HCT116 (cell line): ENCODE data around the gene GRIP1. TPM values are rescaled to one million over a fixed set of nuclear protein-coding genes. Genes with fewer than 3 reads are reported as not detected.

Experiments
- ATAC-seq: fragments of 200-7000 bp; cut with Tn5 transposase; 2 replicates; pipeline ENCODE4 v1.9.1; 2020; ENCODE audit warnings: mild to moderate bottlenecking, moderate library complexity
- BruUV-seq: library from RNA; stranded (reverse); fragments of 400-500 nt; replicated peaks from 2 replicates; lab custom pipeline; 2021; lab: Mats Ljungman, UMichigan
- CTCF ChIA-PET: fragments of 300-600 bp; sonication (Branson Sonifier 250); formaldehyde crosslinking; loops from one replicate; lab custom pipeline; 2021; ENCODE audit warnings: antibody characterized with exemption; lab: Charles Lee
- POLR2A ChIA-PET: fragments of 300-600, 350-600 bp; sonication (Branson Sonifier 250); formaldehyde crosslinking; loops from one replicate; lab custom pipeline; 2021; ENCODE audit warnings: antibody characterized with exemption; lab: Charles Lee
- RAD21 ChIA-PET, 2 experiments: fragments of 300-600 bp; sonication (Branson Sonifier 250); formaldehyde crosslinking; loops; one replicate each; lab custom pipeline; 2023; ENCODE audit warnings: low total read pairs in 2 of 2; ENCODE audit not compliant: uncharacterized antibody in 2 of 2, unreplicated experiment in 2 of 2, low non-redundant PET in 1 of 2; lab: Charles Lee
- DNase-seq: peaks from one replicate; pipeline ENCODE4 v3.0.0-alpha.2; 2010; ENCODE audit warnings: low read depth, low spot score
- H2AFZ ChIP-seq: fragments of 200-600 bp; shearing (Covaris generic), sonication (generic); 2 replicates; pipeline ENCODE4 v1.6.1; 2017; ENCODE audit warnings: low read depth, mixed run types, mixed read lengths, antibody characterized with exemption, low read length; ENCODE audit not compliant: poor library complexity, severe bottlenecking
- H3K27ac ChIP-seq: 2 replicates; pipeline ENCODE4 v1.5.1; 2012; ENCODE audit warnings: low read depth, low read length
- H3K27me3 ChIP-seq: fragments of 200-600 bp; sonication (generic); 2 replicates; pipeline ENCODE4 v1.6.1; 2016; ENCODE audit warnings: mixed run types, low read length, mixed read lengths; ENCODE audit not compliant: insufficient read depth
- H3K36me3 ChIP-seq, 2 experiments: fragments of 200-500 bp in 1 of 2; fragments of 200-600 bp in 1 of 2; sonication (Bioruptor generic) in 1 of 2; sonication (generic) in 1 of 2; 2 replicates each; pipeline versions ENCODE4 v1.5.1 to v1.6.1; 2014 to 2016; ENCODE audit warnings: low read length in 2 of 2, inconsistent platforms in 1 of 2, mixed read lengths in 1 of 2, mixed run types in 1 of 2; ENCODE audit not compliant: insufficient read depth in 2 of 2, control insufficient read depth in 1 of 2
- H3K4me1 ChIP-seq, 2 experiments: fragments of 200-600 bp in 1 of 2; sonication (generic) in 1 of 2; 2 replicates each; pipeline versions ENCODE4 v1.5.1 to v1.6.1; 2012 to 2017; ENCODE audit warnings: low read length in 2 of 2, inconsistent platforms in 1 of 2, mild to moderate bottlenecking in 1 of 2, mixed read lengths in 1 of 2, mixed run types in 1 of 2, moderate library complexity in 1 of 2; ENCODE audit not compliant: insufficient read depth in 2 of 2, control insufficient read depth in 1 of 2
- H3K4me2 ChIP-seq: fragments of 200-600 bp; sonication (generic); 2 replicates; pipeline ENCODE4 v1.6.1; 2017; ENCODE audit warnings: mixed run types, low read length, mixed read lengths
- H3K4me3 ChIP-seq, 2 experiments: fragments of 200-600 bp in 1 of 2; sonication (generic) in 1 of 2; replicated peaks in 1 of 2; 2 replicates each; pipeline ENCODE4 v1.5.1; 2011 to 2016; ENCODE audit warnings: low read length in 2 of 2, control low read depth in 1 of 2, low read depth in 1 of 2, mild to moderate bottlenecking in 1 of 2, mixed read lengths in 1 of 2, mixed run types in 1 of 2
- H3K79me2 ChIP-seq: fragments of 200-600 bp; sonication (generic); 2 replicates; pipeline ENCODE4 v1.6.1; 2017; ENCODE audit warnings: mild to moderate bottlenecking, mixed run types, low read length, moderate library complexity, mixed read lengths; ENCODE audit not compliant: insufficient read depth
- H3K9ac ChIP-seq: fragments of 200-600 bp; sonication (generic); 2 replicates; pipeline ENCODE4 v1.6.1; 2016; ENCODE audit warnings: low read length, mixed read lengths
- H3K9me2 ChIP-seq: fragments of 200-600 bp; sonication (generic), shearing (Covaris generic); 2 replicates; pipeline ENCODE4 v1.6.1; 2017; ENCODE audit warnings: mixed run types, mild to moderate bottlenecking, moderate library complexity; ENCODE audit not compliant: insufficient read depth
- H3K9me3 ChIP-seq, 2 experiments: fragments of 200-500 bp in 1 of 2; fragments of 200-600 bp in 1 of 2; sonication (Bioruptor generic) in 1 of 2; sonication (generic) in 1 of 2; 2 replicates each; pipeline ENCODE4 v1.6.1; 2014 to 2017; ENCODE audit warnings: low read length in 2 of 2, mixed read lengths in 2 of 2, inconsistent platforms in 1 of 2, low read depth in 1 of 2, mild to moderate bottlenecking in 1 of 2, mixed run types in 1 of 2, moderate library complexity in 1 of 2; ENCODE audit not compliant: control insufficient read depth in 1 of 2, insufficient read depth in 1 of 2
- H4K20me1 ChIP-seq: fragments of 200-600 bp; sonication (generic), shearing (Covaris generic); 2 replicates; pipeline ENCODE4 v1.6.1; 2017; ENCODE audit warnings: mixed run types, mild to moderate bottlenecking, moderate library complexity; ENCODE audit not compliant: insufficient read depth
- CBX3 ChIP-seq: IDR thresholded peaks from 2 replicates; pipeline ENCODE4 v1.6.1; 2012; ENCODE audit warnings: low read depth
- CTCF ChIP-seq, 3 experiments: fragments of 200-600 bp in 1 of 3; sonication (generic) in 1 of 3; IDR thresholded peaks in 2 of 3; conservative IDR thresholded peaks in 1 of 3; 2 replicates each; pipeline ENCODE4 v1.5.1; 2012 to 2017; ENCODE audit warnings: low read depth in 2 of 3, low read length in 2 of 3, antibody characterized with exemption in 1 of 3, borderline replicate concordance in 1 of 3, control low read depth in 1 of 3, mild to moderate bottlenecking in 1 of 3, mixed read lengths in 1 of 3, mixed run types in 1 of 3, moderate library complexity in 1 of 3; ENCODE audit not compliant: insufficient read depth in 1 of 3
- EGR1 ChIP-seq: IDR thresholded peaks from 2 replicates; pipeline ENCODE4 v1.6.1; 2012; ENCODE audit warnings: low read depth
- EZH2 ChIP-seq: fragments of 200-600 bp; sonication (generic); IDR thresholded peaks from 2 replicates; pipeline ENCODE4 v1.6.1; 2017; ENCODE audit warnings: antibody characterized with exemption, mixed run types
- JUND ChIP-seq: IDR thresholded peaks from 2 replicates; pipeline ENCODE4 v1.6.1; 2012
- MAX ChIP-seq: IDR thresholded peaks from 2 replicates; pipeline ENCODE4 v1.6.1; 2012
- POLR2A ChIP-seq: IDR thresholded peaks from 2 replicates; pipeline ENCODE4 v1.7.0; 2011; ENCODE audit warnings: borderline replicate concordance; ENCODE audit not compliant: insufficient read depth, insufficient read length; ENCODE audit errors: extremely low read depth
- POLR2AphosphoS5 ChIP-seq: IDR thresholded peaks from 2 replicates; pipeline ENCODE4 v1.6.1; 2011; ENCODE audit warnings: mild to moderate bottlenecking, low read depth, low read length, moderate library complexity
- RAD21 ChIP-seq: IDR thresholded peaks from 2 replicates; pipeline ENCODE4 v1.6.1; 2012; ENCODE audit warnings: low read depth, mild to moderate bottlenecking
- SIN3A ChIP-seq: IDR thresholded peaks from 2 replicates; pipeline ENCODE4 v1.6.1; 2012; ENCODE audit warnings: low read depth
- SP1 ChIP-seq: IDR thresholded peaks from 2 replicates; pipeline ENCODE4 v1.6.1; 2012; ENCODE audit warnings: low read depth
- SRF ChIP-seq: IDR thresholded peaks from 2 replicates; pipeline ENCODE4 v1.6.1; 2012; ENCODE audit warnings: low read depth
- intact Hi-C: fragments of 100-400 bp; cut with micrococcal nuclease; formaldehyde crosslinking; loops from 2 replicates; pipeline ENCODE4 v1.10.0; 2022
- total RNA-seq: library from RNA; stranded (reverse); gene quantifications from one replicate; pipeline ENCODE4 v1.2.1, GENCODE V29; 2021; ENCODE audit not compliant: unreplicated experiment
- TF ChIP-seq, protein P1 (sequence below): IDR thresholded peaks from 2 replicates; pipeline ENCODE4 v1.6.1; 2012
- TF ChIP-seq, protein P2 (sequence below): IDR thresholded peaks from 2 replicates; pipeline ENCODE4 v1.6.1; 2012; ENCODE audit warnings: low read depth

The GRIP1 gene
- total RNA-seq, 1 experiment from 2014 or later, result not detected

DNA sequence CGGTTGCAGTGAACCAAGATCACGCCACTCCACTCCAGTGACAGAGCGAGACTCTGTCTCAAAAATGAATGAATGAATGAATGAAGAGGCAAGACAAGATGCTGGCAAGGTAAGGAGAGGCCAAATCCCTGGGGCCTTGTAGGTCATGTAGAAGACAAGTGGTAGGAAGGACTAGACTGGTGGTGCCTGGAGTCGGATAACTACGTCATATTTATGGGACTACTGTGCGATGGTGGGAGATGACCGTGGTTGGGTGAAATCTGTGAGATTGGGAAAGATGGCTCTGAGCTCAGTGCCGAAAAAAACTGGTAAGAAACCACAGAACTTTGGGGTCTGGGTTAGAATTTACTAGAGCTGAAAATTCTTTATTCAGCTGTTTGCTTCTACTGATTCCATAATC, 326.0 kb downstream of the GRIP1 start:
- DNase-seq, result no peak
- Histone ChIP-seq H3K79me2 (no peaks in the 10 kb centered on the region), H4K20me1 (no peaks in the 10 kb centered on the region), H3K4me2 (no peak overlapping the region), H3K9me2 (no peaks in the 10 kb centered on the region), H2AFZ (no peak overlapping the region), H3K36me3 (no peaks in the 10 kb centered on the region), H3K9me3 (no peaks in the 10 kb centered on the region), H3K4me3 (no peak overlapping the region), H3K27ac (no peak overlapping the region), H3K9ac (no peak overlapping the region), H3K4me1 (no peaks in the 10 kb centered on the region), H3K27me3 (no peaks in the 10 kb centered on the region)
- ChIA-PET RAD21 (no interaction called here), CTCF (interaction anchor here (0.6 to 1.8 kb wide), 9 partner anchors 9 to 356 kb away, joined by 3 to 8 read pairs (median 4); no protein-coding TSS in a partner anchor), POLR2A (no interaction called here)
- no TSS peak for BruUV-seq
- TF ChIP-seq SRF (no peak), EGR1 (no peak), CBX3 (no peak), POLR2AphosphoS5 (no peak), POLR2A (no peak), JUND (no peak), CTCF (IDR thresholded peaks at IDR 0.05 in 2 of 3, conservative IDR thresholded peaks at IDR 0.05 in 1 of 3; ENCODE audit: borderline replicate concordance in 1 of 3, insufficient read depth in 1 of 3, low read depth in 2 of 3, low read length in 2 of 3) (no peak), SIN3A (no peak), MAX (no peak), SP1 (no peak), RAD21 (no peak), EZH2 (no peak)
- TF ChIP-seq, protein P1, sequence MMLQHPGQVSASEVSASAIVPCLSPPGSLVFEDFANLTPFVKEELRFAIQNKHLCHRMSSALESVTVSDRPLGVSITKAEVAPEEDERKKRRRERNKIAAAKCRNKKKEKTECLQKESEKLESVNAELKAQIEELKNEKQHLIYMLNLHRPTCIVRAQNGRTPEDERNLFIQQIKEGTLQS, result no peak
- TF ChIP-seq, protein P2, sequence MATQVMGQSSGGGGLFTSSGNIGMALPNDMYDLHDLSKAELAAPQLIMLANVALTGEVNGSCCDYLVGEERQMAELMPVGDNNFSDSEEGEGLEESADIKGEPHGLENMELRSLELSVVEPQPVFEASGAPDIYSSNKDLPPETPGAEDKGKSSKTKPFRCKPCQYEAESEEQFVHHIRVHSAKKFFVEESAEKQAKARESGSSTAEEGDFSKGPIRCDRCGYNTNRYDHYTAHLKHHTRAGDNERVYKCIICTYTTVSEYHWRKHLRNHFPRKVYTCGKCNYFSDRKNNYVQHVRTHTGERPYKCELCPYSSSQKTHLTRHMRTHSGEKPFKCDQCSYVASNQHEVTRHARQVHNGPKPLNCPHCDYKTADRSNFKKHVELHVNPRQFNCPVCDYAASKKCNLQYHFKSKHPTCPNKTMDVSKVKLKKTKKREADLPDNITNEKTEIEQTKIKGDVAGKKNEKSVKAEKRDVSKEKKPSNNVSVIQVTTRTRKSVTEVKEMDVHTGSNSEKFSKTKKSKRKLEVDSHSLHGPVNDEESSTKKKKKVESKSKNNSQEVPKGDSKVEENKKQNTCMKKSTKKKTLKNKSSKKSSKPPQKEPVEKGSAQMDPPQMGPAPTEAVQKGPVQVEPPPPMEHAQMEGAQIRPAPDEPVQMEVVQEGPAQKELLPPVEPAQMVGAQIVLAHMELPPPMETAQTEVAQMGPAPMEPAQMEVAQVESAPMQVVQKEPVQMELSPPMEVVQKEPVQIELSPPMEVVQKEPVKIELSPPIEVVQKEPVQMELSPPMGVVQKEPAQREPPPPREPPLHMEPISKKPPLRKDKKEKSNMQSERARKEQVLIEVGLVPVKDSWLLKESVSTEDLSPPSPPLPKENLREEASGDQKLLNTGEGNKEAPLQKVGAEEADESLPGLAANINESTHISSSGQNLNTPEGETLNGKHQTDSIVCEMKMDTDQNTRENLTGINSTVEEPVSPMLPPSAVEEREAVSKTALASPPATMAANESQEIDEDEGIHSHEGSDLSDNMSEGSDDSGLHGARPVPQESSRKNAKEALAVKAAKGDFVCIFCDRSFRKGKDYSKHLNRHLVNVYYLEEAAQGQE, result no peak
- intact Hi-C loops, result loop anchor here (1.0 to 10.0 kb wide), 3 partner anchors 56 to 512 kb away; no protein-coding TSS in a partner anchor
- ATAC-seq, result no peak
